HepG2 (cell line): Measurements from ENCODE around the gene KPNB1. TPM values are rescaled to one million over a fixed set of nuclear protein-coding genes. Genes with fewer than 3 reads are reported as not detected.

Experiments used
- ATAC-seq: fragments of 200-7000 bp; cut with Tn5 transposase; 3 replicates; pipeline ENCODE4 v1.9.1; 2020; ENCODE audit warnings: mild to moderate bottlenecking, moderate library complexity
- BruUV-seq: library from RNA; stranded (reverse); fragments of 400-500 nt; replicated peaks from 2 replicates; lab custom pipeline; 2021; lab: Mats Ljungman, UMichigan
- CTCF ChIA-PET: fragments of 300-600 bp; formaldehyde crosslinking; extraction: SDS; loops from one replicate; lab custom pipeline; 2021; ENCODE audit warnings: low total read pairs, inconsistent platforms, low intra/inter-chr PET ratio; lab: Yijun Ruan, JAX
- POLR2A ChIA-PET: fragments of 350-600 bp; sonication (Branson Sonifier 250); formaldehyde crosslinking; loops from one replicate; lab custom pipeline; 2020; ENCODE audit warnings: antibody characterized with exemption, inconsistent platforms; lab: Yijun Ruan, JAX
- DNase-seq: peaks from one replicate; pipeline ENCODE4 v3.0.0-alpha.2; 2015; ENCODE audit warnings: low spot score
- FAIRE-seq: peaks from 3 replicates; lab custom pipeline; 2011; peaks lifted over from hg19 to GRCh38; lab: Jason Lieb, UNC
- H2AFZ ChIP-seq: one replicate; pipeline ENCODE4 v1.6.1; 2011; ENCODE audit warnings: low read length, inconsistent platforms
- H3K27ac ChIP-seq: fragments of 300-600 bp; 3 replicates; pipeline ENCODE4 v1.8.0; 2011; ENCODE audit warnings: mixed run types, mild to moderate bottlenecking, mixed read lengths, low read length, inconsistent platforms; ENCODE audit not compliant: insufficient read depth; ENCODE audit errors: extremely low read length
- H3K27me3 ChIP-seq, 2 experiments: fragments of 200-600 bp in 1 of 2; 2 replicates in 1 of 2; 3 replicates in 1 of 2; pipeline versions ENCODE4 v1.6.0 to v1.8.0; 2011; ENCODE audit warnings: low read length in 2 of 2, mild to moderate bottlenecking in 2 of 2, moderate library complexity in 2 of 2, inconsistent platforms in 1 of 2; ENCODE audit not compliant: insufficient read depth in 2 of 2, control insufficient read depth in 1 of 2
- H3K36me3 ChIP-seq, 2 experiments: fragments of 200-600 bp in 1 of 2; replicated peaks in 1 of 2; 2 replicates in 1 of 2; 3 replicates in 1 of 2; pipeline versions ENCODE4 v1.5.1 to v1.8.0; 2011; ENCODE audit warnings: low read length in 2 of 2, inconsistent platforms in 1 of 2; ENCODE audit not compliant: insufficient read depth in 2 of 2, control insufficient read depth in 1 of 2
- H3K4me1 ChIP-seq: 2 replicates; pipeline ENCODE4 v1.5.1; 2012; ENCODE audit warnings: low read length, inconsistent platforms; ENCODE audit not compliant: insufficient read depth
- H3K4me2 ChIP-seq: 2 replicates; pipeline ENCODE4 v1.6.0; 2011; ENCODE audit warnings: low read depth, low read length, inconsistent platforms
- H3K4me3 ChIP-seq, 3 experiments: fragments of 200-600 bp in 1 of 3; sonication (generic), shearing (Covaris generic) in 1 of 3; replicated peaks in 1 of 3; 2 replicates each; pipeline ENCODE4 v1.5.1; 2011 to 2016; ENCODE audit warnings: low read length in 3 of 3, inconsistent platforms in 2 of 3, low read depth in 2 of 3, mild to moderate bottlenecking in 2 of 3, control low read depth in 1 of 3, mixed read lengths in 1 of 3; ENCODE audit not compliant: insufficient read depth in 1 of 3
- H3K79me2 ChIP-seq: one replicate; pipeline ENCODE4 v1.6.1; 2011; ENCODE audit warnings: low read length, inconsistent platforms; ENCODE audit not compliant: insufficient read depth
- H3K9ac ChIP-seq: 2 replicates; pipeline ENCODE4 v1.6.0; 2011; ENCODE audit warnings: mild to moderate bottlenecking, low read depth, low read length, inconsistent platforms; ENCODE audit not compliant: insufficient read depth
- H3K9me3 ChIP-seq: 2 replicates; pipeline ENCODE4 v1.5.1; 2012; ENCODE audit warnings: mild to moderate bottlenecking, low read length
- H4K20me1 ChIP-seq: 2 replicates; pipeline ENCODE4 v1.6.0; 2011; ENCODE audit warnings: inconsistent platforms, mild to moderate bottlenecking, low read length, moderate library complexity; ENCODE audit not compliant: insufficient read depth
- BCL6 ChIP-seq: IDR thresholded peaks from 2 replicates; pipeline ENCODE4 v1.6.1; 2016; ENCODE audit warnings: missing genetic modification reagents, missing compliant biosample characterization
- BRD4 ChIP-seq: sonication (generic); formaldehyde crosslinking; IDR thresholded peaks from 2 replicates; pipeline ENCODE4 v1.4.0; 2020; ENCODE audit warnings: missing genetic modification reagents
- IRF9 ChIP-seq: sonication (generic); formaldehyde crosslinking; IDR thresholded peaks from 2 replicates; pipeline ENCODE4 v1.8.0; 2022; ENCODE audit warnings: missing genetic modification reagents, mild to moderate bottlenecking, borderline replicate concordance
- RARA ChIP-seq: IDR thresholded peaks from 2 replicates; pipeline ENCODE4 v1.6.1; 2016; ENCODE audit warnings: missing genetic modification reagents, missing compliant biosample characterization
- TAF1 ChIP-seq: sonication (generic); formaldehyde crosslinking; IDR thresholded peaks from 2 replicates; pipeline ENCODE4 v1.4.0; 2020; ENCODE audit warnings: missing genetic modification reagents
- THAP9 ChIP-seq: sonication (generic); formaldehyde crosslinking; IDR thresholded peaks from 2 replicates; pipeline ENCODE4; 2020; ENCODE audit warnings: missing genetic modification reagents, mild to moderate bottlenecking, borderline replicate concordance
- USF2 ChIP-seq, 2 experiments: sonication (generic) in 1 of 2; formaldehyde crosslinking in 1 of 2; IDR thresholded peaks; 2 replicates each; pipeline versions ENCODE4 v1.5.1 to v1.6.1; 2011 to 2020; ENCODE audit warnings: borderline replicate concordance in 1 of 2, low read depth in 1 of 2, low read length in 1 of 2, mild to moderate bottlenecking in 1 of 2, missing genetic modification reagents in 1 of 2, moderate library complexity in 1 of 2
- ZBTB1 ChIP-seq: sonication (generic); formaldehyde crosslinking; IDR thresholded peaks from 2 replicates; pipeline ENCODE4 v1.4.0; 2020; ENCODE audit warnings: missing genetic modification reagents, borderline replicate concordance
- ZBTB38 ChIP-seq: sonication (generic); formaldehyde crosslinking; IDR thresholded peaks from 2 replicates; pipeline ENCODE4 v1.5.1; 2020; ENCODE audit warnings: mild to moderate bottlenecking, missing genetic modification reagents
- ZMAT3 ChIP-seq: sonication (generic); formaldehyde crosslinking; conservative IDR thresholded peaks from 2 replicates; pipeline ENCODE4 v1.7.0; 2021; ENCODE audit warnings: missing genetic modification reagents
- ZNF225 ChIP-seq: sonication (generic); formaldehyde crosslinking; IDR thresholded peaks from 2 replicates; pipeline ENCODE4 v1.4.0; 2020; ENCODE audit warnings: mild to moderate bottlenecking, missing genetic modification reagents
- ZNF563 ChIP-seq: sonication (generic); formaldehyde crosslinking; IDR thresholded peaks from 2 replicates; pipeline ENCODE4 v1.8.0; 2022; ENCODE audit warnings: mild to moderate bottlenecking, moderate library complexity, missing genetic modification reagents
- ZNF772 ChIP-seq: sonication (generic); formaldehyde crosslinking; IDR thresholded peaks from 2 replicates; pipeline ENCODE4 v1.5.0; 2020; ENCODE audit warnings: mild to moderate bottlenecking, missing genetic modification reagents
- ZSCAN20 ChIP-seq: sonication (generic); formaldehyde crosslinking; IDR thresholded peaks from 2 replicates; pipeline ENCODE4 v1.4.0; 2020; ENCODE audit warnings: missing genetic modification reagents, mild to moderate bottlenecking, borderline replicate concordance
- ZSCAN5A ChIP-seq: sonication (generic); formaldehyde crosslinking; IDR thresholded peaks from 2 replicates; pipeline ENCODE4 v1.8.0; 2022; ENCODE audit warnings: mild to moderate bottlenecking, missing genetic modification reagents, borderline replicate concordance
- WGBS: methylation state at CpG from one replicate; pipeline ENCODE4 v1.1.6; 2017; ENCODE audit warnings: low lambda C conversion rate; 5-methylcytosine and 5-hydroxymethylcytosine counted together
- in situ Hi-C: cut with HindIII; loops from 2 replicates; pipeline ENCODE4 v1.10.0; 2017; ENCODE audit warnings: low pct_unique_long_range_greater_than_20kb; ENCODE audit not compliant: extremely low pct_ligation_motif_present
- intact Hi-C: fragments of 100-400 bp; cut with micrococcal nuclease; formaldehyde crosslinking; loops from one replicate; pipeline ENCODE4 v1.10.0; 2022; ENCODE audit not compliant: unreplicated experiment
- polyA plus RNA-seq, 8 experiments: library from polyadenylated mRNA; depleted of rRNA in 3 of 8; stranded (reverse) in 7 of 8; unstranded in 1 of 8; fragments of >200 nt; fragmentation: Illumina TruSeq in 4 of 8; extraction: Trizol in 4 of 8; gene quantifications; 2 replicates each; pipeline versions ENCODE4 v1.2.1 to v1.2.3, GENCODE V29; 2011 to 2016; ENCODE audit warnings: low read depth in 4 of 8, missing spikeins in 1 of 8, mixed read lengths in 1 of 8; ENCODE audit not compliant: insufficient read depth in 1 of 8
- total RNA-seq, 5 experiments: library from RNA; depleted of rRNA; stranded (reverse); fragments of >200 nt; fragmentation: Illumina TruSeq; extraction: Trizol; gene quantifications; 2 replicates each; pipeline ENCODE4 v1.2.3, GENCODE V29; 2016; ENCODE audit warnings: low read depth in 1 of 5

The KPNB1 gene
- total and polyA plus RNA-seq, 2 of the 13 experiments (the other 11 are each of a cell fraction or from before 2014, with no cell fraction given) = 164 to 424 TPM

GRCh38 chr17:47694581-47695428, 45.1 kb downstream of the KPNB1 start:
- intact Hi-C loops (no loop called here), in situ Hi-C loops (no loop called here)
- Histone ChIP-seq H3K27me3 (no peaks in the 10 kb centered on the region), H3K9ac (peak overlapping the region; percentile 75; the same call in 1 of the 2 replicates), H4K20me1 (no peaks in the 10 kb centered on the region), H3K4me3 (peak overlapping the region; percentile 70 to 83 (median 80)), H2AFZ (no peak overlapping the region), H3K4me1 (peaks cover 42% of the 10 kb centered on the region), H3K9me3 (no peaks in the 10 kb centered on the region), H3K79me2 (no peaks in the 10 kb centered on the region), H3K27ac (no peak overlapping the region), H3K36me3 (no peaks in the 10 kb centered on the region; a peak in 1 of 5 replicates), H3K4me2 (peak overlapping the region; percentile 64)
- WGBS = 51% methylated on average over 62 of the region's 65 CpGs
- ChIA-PET CTCF (no interaction called here), POLR2A (interaction anchor here (1.1 to 3.0 kb wide), 3 partner anchors 45 to 201 kb away, joined by 4 to 22 read pairs (median 4); partner anchors contain the start of genes KPNB1, LRRC46 and MRPL10)
- DNase-seq (no peak), ATAC-seq (peak; percentile 50), FAIRE-seq (no peak)
- BruUV-seq = TSS peak; percentile 48
- TF ChIP-seq ZSCAN5A (no peak), ZSCAN20 (CRISPR knock-in tag) (no peak), ZNF563 (no peak), ZMAT3 (CRISPR knock-in tag) (no peak), BCL6 (CRISPR knock-in tag) (0 out of 2 replicates have a peak, but pooled peaks have one; percentile 4), USF2 (IDR thresholded peaks at IDR 0.05; ENCODE audit: low read depth, low read length) (peak; percentile 7; the same call in 1 of the 2 replicates), USF2 (CRISPR knock-in tag; IDR thresholded peaks at IDR 0.05; ENCODE audit: borderline replicate concordance) (no peak), ZBTB38 (peak; percentile 77), ZNF225 (CRISPR knock-in tag) (no peak; the same call in 1 of the 2 replicates), IRF9 (CRISPR knock-in tag) (0 out of 2 replicates have a peak, but pooled peaks have one; percentile 38), ZNF772 (CRISPR knock-in tag) (no peak), BRD4 (CRISPR knock-in tag) (no peak), TAF1 (CRISPR knock-in tag) (peak; percentile 10; the same call in 1 of the 2 replicates), RARA (no peak), ZBTB1 (CRISPR knock-in tag) (no peak), THAP9 (CRISPR knock-in tag) (no peak)
